Anterior cingulate cortex (tissue), 58 donors: Measurements from ENCODE around the gene ADGRD1.

Source experiments
- DNase-seq, 58 donors: peaks; one replicate each; lab custom pipeline; 2025; lab: John Stamatoyannopoulos, UW

ADGRD1 gene

GRCh38 chr12:131035245-131035681, 81.6 kb downstream of the ADGRD1 start:
- peak in 18 of 58 donors; percentile 2 to 41 (median 18) for DNase-seq

GRCh38 chr12:131038159-131038558, 84.5 kb downstream of the ADGRD1 start:
- no peak for DNase-seq

- no peak for DNase-seq
Measured at GRCh38 chr12:131038961-131039950, 85.5 kb downstream of the ADGRD1 start.

- no peak for DNase-seq
Measured at GRCh38 chr12:131040491-131040890, 86.8 kb downstream of the ADGRD1 start.

- DNase-seq = no peak
Measured at GRCh38 chr12:131041216-131041967, 87.7 kb downstream of the ADGRD1 start.

GRCh38 chr12:131041968-131042833, 88.5 kb downstream of the ADGRD1 start:
- DNase-seq = no peak

GRCh38 chr12:131042834-131043245, 89.1 kb downstream of the ADGRD1 start:
- DNase-seq = no peak

- no peak for DNase-seq
Measured at GRCh38 chr12:131043401-131043871, 89.7 kb downstream of the ADGRD1 start.

- DNase-seq = no peak
Measured at GRCh38 chr12:131044136-131044535, 90.4 kb downstream of the ADGRD1 start.

GRCh38 chr12:131044760-131045381, 91.2 kb downstream of the ADGRD1 start:
- DNase-seq = no peak

GRCh38 chr12:131045705-131046460, 92.2 kb downstream of the ADGRD1 start:
- DNase-seq = no peak

- no peak for DNase-seq
Measured at GRCh38 chr12:131046813-131047788, 93.4 kb downstream of the ADGRD1 start.

- DNase-seq = no peak
Measured at GRCh38 chr12:131047789-131048610, 94.3 kb downstream of the ADGRD1 start.

GRCh38 chr12:131048611-131048990, 94.9 kb downstream of the ADGRD1 start:
- DNase-seq = no peak

GRCh38 chr12:131049002-131049401, 95.3 kb downstream of the ADGRD1 start:
- DNase-seq = no peak

- DNase-seq = no peak
Measured at GRCh38 chr12:131049549-131050339, 96.0 kb downstream of the ADGRD1 start.
